H1 (cell line): ENCODE data around the gene AKAP8. TPM values are rescaled to one million over a fixed set of nuclear protein-coding genes. Genes with fewer than 3 reads are reported as not detected.

Experiments
- CTCF ChIP-seq, 3 experiments: IDR thresholded peaks; 1 replicate in 2 of 3; 2 replicates in 1 of 3; pipeline versions ENCODE4 v1.5.1 to v1.6.1; 2011; ENCODE audit warnings: low read length in 3 of 3, mild to moderate bottlenecking in 3 of 3, inconsistent platforms in 2 of 3, low read depth in 1 of 3, moderate library complexity in 1 of 3; ENCODE audit not compliant: insufficient read depth in 1 of 3; ENCODE audit errors: control extremely low read depth in 1 of 3
- EZH2 ChIP-seq: fragments of 200-600 bp; sonication (generic); IDR thresholded peaks from 2 replicates; pipeline ENCODE4 v1.7.1; 2012; ENCODE audit warnings: low read depth, mild to moderate bottlenecking, moderate library complexity, low read length, inconsistent platforms; ENCODE audit not compliant: severe bottlenecking
- JUN ChIP-seq: IDR thresholded peaks from 2 replicates; pipeline ENCODE4 v1.6.1; 2011; ENCODE audit warnings: low read depth, mild to moderate bottlenecking, improper control_type of control experiment, low read length
- POU5F1 ChIP-seq: IDR thresholded peaks from 2 replicates; pipeline ENCODE4 v1.6.1; 2011; ENCODE audit warnings: low read depth, mild to moderate bottlenecking, low read length, moderate library complexity
- RAD21 ChIP-seq, 2 experiments: IDR thresholded peaks in 1 of 2; conservative IDR thresholded peaks in 1 of 2; 2 replicates each; pipeline ENCODE4 v1.6.1; 2011; ENCODE audit warnings: low read depth in 2 of 2, low read length in 2 of 2, improper control_type of control experiment in 1 of 2, inconsistent platforms in 1 of 2, mild to moderate bottlenecking in 1 of 2, moderate library complexity in 1 of 2
- SP4 ChIP-seq: IDR thresholded peaks from 2 replicates; pipeline ENCODE4 v1.6.1; 2012; ENCODE audit warnings: low read length, inconsistent platforms
- TAF7 ChIP-seq: optimal IDR thresholded peaks from 2 replicates; pipeline ENCODE3; 2011; ENCODE audit warnings: low read depth, mild to moderate bottlenecking, inconsistent platforms, low read length, moderate library complexity, borderline replicate concordance
- polyA plus RNA-seq, 7 experiments: library from polyadenylated mRNA; depleted of rRNA in 3 of 7; stranded (reverse) in 5 of 7; unstranded in 2 of 7; fragments of >200 nt in 5 of 7; fragments of 200-250 nt in 2 of 7; gene quantifications; 1 replicate in 5 of 7; 2 replicates in 1 of 7; 4 replicates in 1 of 7; pipeline versions ENCODE4 v1.2.1 to v1.2.3, GENCODE V29; 2011 to 2013; ENCODE audit warnings: missing spikeins in 2 of 7, mixed read lengths in 2 of 7
- total RNA-seq: library from RNA; stranded (reverse); fragmentation: NEBNext Ultra II Directional; extraction: Animal tissue kit (Norgen Biotek cat#: 25700); gene quantifications from 2 replicates; pipeline ENCODE4 v1.2.1, GENCODE V29; 2021

The AKAP8 gene
- total and polyA plus RNA-seq, 2 of the 8 experiments (the other 6 are each of a cell fraction or from before 2014, with no cell fraction given) = 17.0 to 41.0 TPM

GRCh38 chr19:15400521-15401396, 21.2 kb upstream of the AKAP8 start (continued):
- no peak for TF ChIP-seq CTCF (IDR thresholded peaks at IDR 0.05; ENCODE audit: control extremely low read depth in 1 of 3, insufficient read depth in 1 of 3, low read depth in 1 of 3, low read length in 3 of 3)
- no peak for TF ChIP-seq POU5F1
- TF ChIP-seq EZH2 = no peak
- no peak for TF ChIP-seq RAD21 (IDR thresholded peaks at IDR 0.05 in 1 of 2, conservative IDR thresholded peaks at IDR 0.05 in 1 of 2; ENCODE audit: low read depth in 2 of 2, low read length in 2 of 2)
- TF ChIP-seq JUN = no peak
- TF ChIP-seq SP4 = no peak
- TF ChIP-seq TAF7 = no peak
